Kidney epithelial cell (primary cell): ENCODE results near the gene RASSF5. TPM values are rescaled to one million over a fixed set of nuclear protein-coding genes. Genes with fewer than 3 reads are reported as not detected.

ENCODE experiments used
- DNase-seq: peaks from one replicate; pipeline ENCODE4 v3.0.0-alpha.2; 2010; ENCODE audit warnings: low read depth
- H3K27me3 ChIP-seq: 2 replicates; pipeline ENCODE4 v1.6.0; 2011; ENCODE audit warnings: low read length; ENCODE audit not compliant: control insufficient read depth, insufficient read depth
- H3K36me3 ChIP-seq: 2 replicates; pipeline ENCODE4 v1.5.1; 2011; ENCODE audit warnings: low read length; ENCODE audit not compliant: control insufficient read depth, insufficient read depth
- H3K4me3 ChIP-seq: 2 replicates; pipeline ENCODE4 v1.5.1; 2011; ENCODE audit warnings: low read depth, mild to moderate bottlenecking, control low read depth, low read length
- CTCF ChIP-seq: IDR thresholded peaks from 2 replicates; pipeline ENCODE4 v1.5.1; 2011; ENCODE audit warnings: mild to moderate bottlenecking, moderate library complexity, low read length, control low read depth, inconsistent platforms; ENCODE audit not compliant: insufficient read depth, poor library complexity, severe bottlenecking
- total RNA-seq: library from RNA; depleted of rRNA; stranded (reverse); fragments of >200 nt; gene quantifications from 2 replicates; pipeline ENCODE4 v1.2.3, GENCODE V29; 2015

Gene RASSF5
- 4.0 and 4.2 TPM in 2 replicates for total RNA-seq

- H3K4me3 ChIP-seq, result peak within 1 kb of the TSS; percentile 46
- TF ChIP-seq CTCF, result no peak
- no peak for DNase-seq
- peaks cover 20% of the 10 kb centered on the region for H3K27me3 ChIP-seq
- no peaks in the 10 kb centered on the region for H3K36me3 ChIP-seq
These were observed at the start of gene RASSF5 for GRCh38 chr1:206507284-206508129. RASSF5 (plus strand) TSS chr1:206507531; CDS start chr1:206507603, 72 bp downstream.

- TF ChIP-seq CTCF, result no peak
- no peak overlapping the region for H3K4me3 ChIP-seq
- H3K27me3 ChIP-seq, result no peaks in the 10 kb centered on the region
- DNase-seq, result no peak
- H3K36me3 ChIP-seq, result peaks cover 1% of the 10 kb centered on the region
These were observed 47.6 kb upstream of the RASSF5 start for GRCh38 chr1:206459703-206460102.

- no peaks in the 10 kb centered on the region for H3K36me3 ChIP-seq
- DNase-seq, result no peak
- H3K27me3 ChIP-seq, result no peaks in the 10 kb centered on the region
- no peak overlapping the region for H3K4me3 ChIP-seq
- TF ChIP-seq CTCF, result no peak
These were observed 46.4 kb upstream of the RASSF5 start for GRCh38 chr1:206460836-206461426.

GRCh38 chr1:206461602-206462455 is 45.5 kb upstream of the RASSF5 start:
- no peak overlapping the region for H3K4me3 ChIP-seq
- peak; percentile 69 for TF ChIP-seq CTCF
- DNase-seq, result no peak
- H3K27me3 ChIP-seq, result no peaks in the 10 kb centered on the region
- no peaks in the 10 kb centered on the region for H3K36me3 ChIP-seq

GRCh38 chr1:206463137-206463536 is 44.2 kb upstream of the RASSF5 start:
- H3K4me3 ChIP-seq, result no peak overlapping the region
- DNase-seq, result no peak
- H3K36me3 ChIP-seq, result no peaks in the 10 kb centered on the region
- H3K27me3 ChIP-seq, result no peaks in the 10 kb centered on the region
- TF ChIP-seq CTCF, result no peak
